ENCODE results near the gene TRDMT1.

DNA sequence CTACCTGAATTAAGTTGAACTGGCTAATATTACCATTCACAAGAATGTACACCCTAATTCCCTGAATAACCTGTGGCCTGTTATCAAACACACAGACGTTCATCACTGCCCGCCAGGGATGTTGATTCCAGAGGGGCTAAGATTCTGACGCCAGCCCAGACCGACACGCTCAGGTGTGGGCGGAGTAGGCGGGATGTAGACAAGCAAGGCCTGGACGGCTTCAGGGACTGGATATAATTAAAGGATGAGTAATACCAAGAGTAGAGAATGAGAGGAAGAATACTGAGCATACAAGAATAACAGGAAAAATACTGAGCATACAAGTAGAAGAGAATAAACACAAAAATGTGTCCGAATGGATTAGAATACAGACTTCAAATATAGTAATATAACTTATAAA lies 100.9 kb downstream of the TRDMT1 start:
- TF ChIP-seq CTCF (conservative IDR thresholded peaks at IDR 0.05): no peak
- no peak for TF ChIP-seq EZH2 (IDR thresholded peaks at IDR 0.05; ENCODE audit: low read depth)
